WTC11 (cell line): ENCODE data around the gene EXOSC5. TPM values are rescaled to one million over a fixed set of nuclear protein-coding genes. Genes with fewer than 3 reads are reported as not detected.

Experiments
- ATAC-seq: fragments of 200-7000 bp; cut with Tn5 transposase; 2 replicates; pipeline ENCODE4 v1.10.0; 2021; ENCODE audit warnings: mild to moderate bottlenecking, moderate library complexity
- CTCF ChIA-PET: fragments of 300-600 bp; sonication (Branson Sonifier 250); formaldehyde crosslinking; loops from one replicate; lab custom pipeline; 2021; ENCODE audit warnings: antibody characterized with exemption; lab: Charles Lee
- POLR2A ChIA-PET: fragments of 350-600 bp; sonication (Branson Sonifier 250); formaldehyde crosslinking; loops from one replicate; lab custom pipeline; 2021; ENCODE audit warnings: antibody characterized with exemption; lab: Charles Lee
- DNase-seq: peaks from one replicate; pipeline ENCODE4 v3.0.0; 2021; ENCODE audit warnings: low spot score
- H3K27ac Mint-ChIP-seq: 2 replicates; pipeline ENCODE4 v1.8.0; 2021; ENCODE audit warnings: mixed read lengths
- H3K27me3 Mint-ChIP-seq: 2 replicates; pipeline ENCODE4 v1.8.0; 2021; ENCODE audit warnings: low read depth, mild to moderate bottlenecking, moderate library complexity, mixed read lengths
- H3K36me3 Mint-ChIP-seq: 2 replicates; pipeline ENCODE4 v1.8.0; 2021; ENCODE audit warnings: mixed read lengths
- H3K4me1 Mint-ChIP-seq: 2 replicates; pipeline ENCODE4 v1.8.0; 2022; ENCODE audit warnings: mixed read lengths
- H3K4me3 Mint-ChIP-seq: 2 replicates; pipeline ENCODE4 v1.8.0; 2021; ENCODE audit warnings: mild to moderate bottlenecking, moderate library complexity, mixed read lengths
- H3K9me3 Mint-ChIP-seq: 2 replicates; pipeline ENCODE4 v1.8.0; 2021; ENCODE audit warnings: mixed read lengths
- ATF1 ChIP-seq: sonication (generic); formaldehyde crosslinking; IDR thresholded peaks from 2 replicates; pipeline ENCODE4 v1.8.1; 2023; ENCODE audit warnings: mild to moderate bottlenecking, moderate library complexity, missing genetic modification reagents
- CBFB ChIP-seq: sonication (generic); formaldehyde crosslinking; IDR thresholded peaks from 2 replicates; pipeline ENCODE4 v1.8.1; 2022; ENCODE audit warnings: mild to moderate bottlenecking, low read depth, missing genetic modification reagents
- ELF4 ChIP-seq: sonication (generic); formaldehyde crosslinking; IDR thresholded peaks from 2 replicates; pipeline ENCODE4 v1.8.1; 2022; ENCODE audit warnings: low read depth, mild to moderate bottlenecking, moderate library complexity, missing genetic modification reagents
- EMX1 ChIP-seq: fragments of 250-450 bp; sonication (Bioruptor Pico); IDR thresholded peaks from 2 replicates; pipeline ENCODE4 v1.8.0; 2021; ENCODE audit warnings: mild to moderate bottlenecking
- ESRRA ChIP-seq: sonication (generic); formaldehyde crosslinking; IDR thresholded peaks from 2 replicates; pipeline ENCODE4 v1.8.1; 2022; ENCODE audit warnings: mild to moderate bottlenecking, missing genetic modification reagents, borderline replicate concordance
- GABPB1 ChIP-seq: sonication (generic); formaldehyde crosslinking; IDR thresholded peaks from 2 replicates; pipeline ENCODE4 v1.8.1; 2023; ENCODE audit warnings: mild to moderate bottlenecking, missing genetic modification reagents
- HMGXB4 ChIP-seq: sonication (generic); formaldehyde crosslinking; IDR thresholded peaks from 2 replicates; pipeline ENCODE4 v1.8.1; 2023; ENCODE audit warnings: mild to moderate bottlenecking, moderate library complexity, missing genetic modification reagents
- IRF2 ChIP-seq: sonication (generic); formaldehyde crosslinking; IDR thresholded peaks from 2 replicates; pipeline ENCODE4 v1.8.0; 2022; ENCODE audit warnings: low read depth, missing genetic modification reagents, borderline replicate concordance
- NR2C2 ChIP-seq: sonication (generic); formaldehyde crosslinking; IDR thresholded peaks from 2 replicates; pipeline ENCODE4 v1.8.0; 2022; ENCODE audit warnings: mild to moderate bottlenecking, missing genetic modification reagents
- SMAD4 ChIP-seq: sonication (generic); formaldehyde crosslinking; IDR thresholded peaks from 2 replicates; pipeline ENCODE4 v1.8.0; 2022; ENCODE audit warnings: mild to moderate bottlenecking, missing genetic modification reagents
- SOX15 ChIP-seq: fragments of 250-450 bp; sonication (Bioruptor Pico); IDR thresholded peaks from 2 replicates; pipeline ENCODE4 v1.9.0; 2021; ENCODE audit warnings: mild to moderate bottlenecking
- SP1 ChIP-seq: sonication (generic); formaldehyde crosslinking; conservative IDR thresholded peaks from 2 replicates; pipeline ENCODE4 v1.8.1; 2022; ENCODE audit warnings: missing genetic modification reagents
- STAT6 ChIP-seq: sonication (generic); formaldehyde crosslinking; conservative IDR thresholded peaks from 2 replicates; pipeline ENCODE4 v1.8.1; 2023; ENCODE audit warnings: mild to moderate bottlenecking, low read depth, missing genetic modification reagents, moderate library complexity
- TP53 ChIP-seq: sonication (generic); formaldehyde crosslinking; IDR thresholded peaks from 2 replicates; pipeline ENCODE4 v1.8.1; 2023; ENCODE audit warnings: mild to moderate bottlenecking, missing genetic modification reagents
- ZMAT4 ChIP-seq: fragments of 250-450 bp; sonication (Bioruptor Pico); IDR thresholded peaks from 2 replicates; pipeline ENCODE4 v1.9.0; 2021; ENCODE audit warnings: mild to moderate bottlenecking
- ZNF121 ChIP-seq: sonication (generic); formaldehyde crosslinking; IDR thresholded peaks from 2 replicates; pipeline ENCODE4 v1.8.0; 2023; ENCODE audit warnings: missing genetic modification reagents
- ZNF263 ChIP-seq: sonication (generic); formaldehyde crosslinking; IDR thresholded peaks from 2 replicates; pipeline ENCODE4 v1.8.1; 2022; ENCODE audit warnings: low read depth, mild to moderate bottlenecking, moderate library complexity, missing genetic modification reagents
- total RNA-seq: library from RNA; stranded (reverse); gene quantifications from 3 replicates; pipeline ENCODE4 v1.2.3, GENCODE V29; 2021
- TF ChIP-seq, protein P1 (sequence below): sonication (generic); formaldehyde crosslinking; IDR thresholded peaks from 2 replicates; pipeline ENCODE4 v1.8.1; 2023; ENCODE audit warnings: mild to moderate bottlenecking, missing genetic modification reagents
- TF ChIP-seq, protein P2 (sequence below): sonication (generic); formaldehyde crosslinking; IDR thresholded peaks from 2 replicates; pipeline ENCODE4 v1.8.1; 2022; ENCODE audit warnings: low read depth, missing genetic modification reagents, borderline replicate concordance
- TF ChIP-seq, protein P3 (sequence below): sonication (generic); formaldehyde crosslinking; IDR thresholded peaks from 2 replicates; pipeline ENCODE4 v1.8.1; 2023; ENCODE audit warnings: mild to moderate bottlenecking, missing genetic modification reagents, moderate library complexity
- TF ChIP-seq, protein P4 (sequence below): sonication (generic); formaldehyde crosslinking; conservative IDR thresholded peaks from 2 replicates; pipeline ENCODE4 v1.8.1; 2022; ENCODE audit warnings: mild to moderate bottlenecking, missing genetic modification reagents

Gene EXOSC5
- total RNA-seq, 1 experiment from 2014 or later: 56.4 TPM

DNA sequence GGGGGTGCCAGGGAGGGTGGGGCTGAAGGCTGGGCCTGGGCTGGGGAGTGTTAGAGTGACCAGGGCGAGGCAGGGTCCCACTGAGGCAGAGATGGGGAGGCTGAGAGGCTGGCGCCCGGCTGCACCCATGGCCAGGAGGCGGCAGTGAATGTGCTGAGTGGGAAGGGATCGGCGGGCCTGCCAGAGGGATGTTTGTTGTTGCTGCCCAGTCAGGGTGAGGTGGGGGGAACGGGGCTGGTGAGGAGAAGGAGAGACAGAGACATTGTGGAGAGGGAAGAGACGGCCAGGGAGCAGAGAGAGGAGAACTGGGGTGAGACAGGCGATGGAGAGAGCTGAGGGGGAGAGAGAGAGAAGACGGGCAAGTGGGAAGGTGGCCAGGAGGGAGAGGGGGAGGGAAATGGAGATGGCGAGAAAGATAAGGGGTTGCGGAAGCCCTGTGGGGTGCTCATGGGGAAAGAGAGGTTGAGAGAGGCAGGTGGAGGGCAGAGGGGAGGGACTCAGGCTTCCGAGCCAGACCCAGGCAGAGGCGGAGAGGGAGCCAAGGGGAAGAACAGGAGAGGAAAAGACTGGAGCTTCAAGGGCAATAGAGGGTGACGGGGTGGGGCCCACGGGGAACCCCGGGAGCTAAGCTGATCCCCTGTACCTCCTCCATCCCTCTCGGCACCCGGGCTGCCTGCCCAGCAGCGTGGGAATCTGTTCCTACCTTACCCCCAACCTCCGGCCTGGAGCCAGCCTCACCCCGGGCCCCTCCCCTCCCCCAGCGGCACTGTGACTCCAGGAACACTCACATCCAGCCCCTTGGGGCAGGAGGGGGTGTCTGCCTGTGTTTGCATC, 30.7 kb upstream of the EXOSC5 start (continued):
- TF ChIP-seq, protein P1, sequence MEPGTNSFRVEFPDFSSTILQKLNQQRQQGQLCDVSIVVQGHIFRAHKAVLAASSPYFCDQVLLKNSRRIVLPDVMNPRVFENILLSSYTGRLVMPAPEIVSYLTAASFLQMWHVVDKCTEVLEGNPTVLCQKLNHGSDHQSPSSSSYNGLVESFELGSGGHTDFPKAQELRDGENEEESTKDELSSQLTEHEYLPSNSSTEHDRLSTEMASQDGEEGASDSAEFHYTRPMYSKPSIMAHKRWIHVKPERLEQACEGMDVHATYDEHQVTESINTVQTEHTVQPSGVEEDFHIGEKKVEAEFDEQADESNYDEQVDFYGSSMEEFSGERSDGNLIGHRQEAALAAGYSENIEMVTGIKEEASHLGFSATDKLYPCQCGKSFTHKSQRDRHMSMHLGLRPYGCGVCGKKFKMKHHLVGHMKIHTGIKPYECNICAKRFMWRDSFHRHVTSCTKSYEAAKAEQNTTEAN (CRISPR knock-in tag): no peak
- TF ChIP-seq SMAD4 (CRISPR knock-in tag): no peak

DNA sequence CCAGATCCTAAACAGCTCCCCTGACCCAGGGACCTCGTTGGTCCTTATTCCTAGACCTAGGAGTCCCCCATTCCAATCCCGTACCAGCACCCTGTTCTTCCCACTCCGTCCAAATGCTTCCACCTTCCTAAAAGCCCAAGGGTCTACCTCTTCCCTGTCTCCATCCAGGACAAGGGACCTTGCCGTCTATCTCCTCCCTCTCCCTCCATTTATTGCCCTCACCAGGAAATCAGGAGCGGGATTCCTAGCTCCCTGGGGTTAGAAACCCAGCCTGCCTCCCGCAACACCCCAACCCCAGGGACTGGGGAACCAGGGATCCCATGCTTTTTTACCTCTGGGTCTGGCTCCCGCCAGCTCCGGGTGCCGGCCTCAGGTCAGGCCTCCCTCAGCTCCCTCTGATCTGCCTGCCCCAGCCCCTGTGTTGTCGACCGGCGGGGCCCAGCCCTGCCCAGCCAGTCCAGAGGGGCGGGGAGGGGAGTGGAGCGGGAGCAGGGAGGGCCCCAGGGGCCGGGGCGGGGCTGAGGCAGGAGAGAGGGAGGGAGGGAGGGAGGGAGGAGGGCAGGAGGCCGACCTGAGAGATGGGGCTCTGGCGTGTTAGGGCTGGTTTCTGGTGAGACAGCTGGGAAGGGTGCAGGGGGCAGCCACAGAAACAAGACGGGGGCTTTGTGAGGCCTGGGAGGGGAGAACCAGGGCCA, 29.9 kb upstream of the EXOSC5 start, which contains the start of gene B3GNT8:
B3GNT8 (minus strand) TSS at position 423 of the 695 bp plus-strand sequence. CDS start 596 bp downstream, outside the sequence.
- Mint-ChIP-seq H3K4me3 (peak within 1 kb of the TSS; percentile 84), H3K9me3 (no peaks in the 10 kb centered on the region), H3K27me3 (no peaks in the 10 kb centered on the region), H3K27ac (peak within 1 kb of the TSS; percentile 95), H3K36me3 (peaks cover 9% of the 10 kb centered on the region), H3K4me1 (peaks cover 21% of the 10 kb centered on the region)
- TF ChIP-seq ELF4: no peak
- no peak for TF ChIP-seq TP53 (CRISPR knock-in tag)
- TF ChIP-seq SP1 (CRISPR knock-in tag): no peak
- TF ChIP-seq ESRRA (CRISPR knock-in tag): no peak
- no peak for TF ChIP-seq ZMAT4 (CRISPR knock-in tag)
- TF ChIP-seq NR2C2 (CRISPR knock-in tag): no peak
- TF ChIP-seq HMGXB4 (CRISPR knock-in tag): no peak
- no peak for TF ChIP-seq SOX15 (CRISPR knock-in tag)
- TF ChIP-seq STAT6 (CRISPR knock-in tag): no peak
- TF ChIP-seq ATF1 (CRISPR knock-in tag): no peak
- TF ChIP-seq IRF2 (CRISPR knock-in tag): no peak
- TF ChIP-seq, protein P2, sequence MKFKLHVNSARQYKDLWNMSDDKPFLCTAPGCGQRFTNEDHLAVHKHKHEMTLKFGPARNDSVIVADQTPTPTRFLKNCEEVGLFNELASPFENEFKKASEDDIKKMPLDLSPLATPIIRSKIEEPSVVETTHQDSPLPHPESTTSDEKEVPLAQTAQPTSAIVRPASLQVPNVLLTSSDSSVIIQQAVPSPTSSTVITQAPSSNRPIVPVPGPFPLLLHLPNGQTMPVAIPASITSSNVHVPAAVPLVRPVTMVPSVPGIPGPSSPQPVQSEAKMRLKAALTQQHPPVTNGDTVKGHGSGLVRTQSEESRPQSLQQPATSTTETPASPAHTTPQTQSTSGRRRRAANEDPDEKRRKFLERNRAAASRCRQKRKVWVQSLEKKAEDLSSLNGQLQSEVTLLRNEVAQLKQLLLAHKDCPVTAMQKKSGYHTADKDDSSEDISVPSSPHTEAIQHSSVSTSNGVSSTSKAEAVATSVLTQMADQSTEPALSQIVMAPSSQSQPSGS (CRISPR knock-in tag): no peak
- TF ChIP-seq, protein P3, sequence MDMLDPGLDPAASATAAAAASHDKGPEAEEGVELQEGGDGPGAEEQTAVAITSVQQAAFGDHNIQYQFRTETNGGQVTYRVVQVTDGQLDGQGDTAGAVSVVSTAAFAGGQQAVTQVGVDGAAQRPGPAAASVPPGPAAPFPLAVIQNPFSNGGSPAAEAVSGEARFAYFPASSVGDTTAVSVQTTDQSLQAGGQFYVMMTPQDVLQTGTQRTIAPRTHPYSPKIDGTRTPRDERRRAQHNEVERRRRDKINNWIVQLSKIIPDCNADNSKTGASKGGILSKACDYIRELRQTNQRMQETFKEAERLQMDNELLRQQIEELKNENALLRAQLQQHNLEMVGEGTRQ (CRISPR knock-in tag): no peak
- TF ChIP-seq, protein P4, sequence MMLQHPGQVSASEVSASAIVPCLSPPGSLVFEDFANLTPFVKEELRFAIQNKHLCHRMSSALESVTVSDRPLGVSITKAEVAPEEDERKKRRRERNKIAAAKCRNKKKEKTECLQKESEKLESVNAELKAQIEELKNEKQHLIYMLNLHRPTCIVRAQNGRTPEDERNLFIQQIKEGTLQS (CRISPR knock-in tag): no peak
- no peak for TF ChIP-seq EMX1 (CRISPR knock-in tag)
- no peak for TF ChIP-seq ZNF121
- no peak for TF ChIP-seq ZNF263 (CRISPR knock-in tag)
- TF ChIP-seq GABPB1 (CRISPR knock-in tag): no peak
- TF ChIP-seq CBFB (CRISPR knock-in tag): no peak
- ATAC-seq (peak; percentile 89), DNase-seq (peak; percentile 89)
- CTCF ChIA-PET: interaction anchor here (0.6 to 3.9 kb wide), 14 partner anchors 12 to 570 kb away, joined by 3 to 40 read pairs (median 6); partner anchors contain the start of genes B9D2 and DMAC2
- POLR2A ChIA-PET: interaction anchor here (0.5 to 4.2 kb wide), 5 partner anchors 12 to 91 kb away, joined by 5 to 31 read pairs (median 6); partner anchors contain the start of genes DMAC2 and TMEM91
